Measurements from ENCODE around the gene CNTN4.

DNA sequence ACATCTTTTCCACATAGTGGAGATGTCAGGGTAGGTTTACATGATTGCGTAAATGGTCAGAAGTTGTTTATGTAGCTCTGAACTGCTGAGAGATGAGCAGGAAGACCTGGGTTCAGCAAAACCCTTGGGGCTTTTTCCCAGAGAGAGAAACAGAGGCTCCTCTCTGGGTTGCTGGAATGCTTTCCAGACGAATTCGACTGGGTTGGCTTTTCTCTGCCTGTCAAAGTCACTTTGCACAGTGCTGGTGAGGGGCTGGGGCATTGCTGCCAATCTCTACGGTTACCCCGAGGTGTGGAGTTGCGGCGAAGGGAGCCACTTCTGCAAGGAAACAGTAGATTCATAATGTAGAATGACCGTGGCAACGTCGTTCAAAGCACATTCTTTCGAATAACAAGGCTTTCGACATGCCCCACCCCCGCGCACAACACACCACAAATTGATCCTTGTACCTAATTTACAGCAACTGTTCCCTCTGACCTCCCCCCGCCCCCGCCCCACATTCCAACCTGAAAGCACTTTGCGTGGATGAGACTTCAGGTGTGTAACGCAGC, 950 bp upstream of the CNTN4 start:
- TF ChIP-seq, protein P1, sequence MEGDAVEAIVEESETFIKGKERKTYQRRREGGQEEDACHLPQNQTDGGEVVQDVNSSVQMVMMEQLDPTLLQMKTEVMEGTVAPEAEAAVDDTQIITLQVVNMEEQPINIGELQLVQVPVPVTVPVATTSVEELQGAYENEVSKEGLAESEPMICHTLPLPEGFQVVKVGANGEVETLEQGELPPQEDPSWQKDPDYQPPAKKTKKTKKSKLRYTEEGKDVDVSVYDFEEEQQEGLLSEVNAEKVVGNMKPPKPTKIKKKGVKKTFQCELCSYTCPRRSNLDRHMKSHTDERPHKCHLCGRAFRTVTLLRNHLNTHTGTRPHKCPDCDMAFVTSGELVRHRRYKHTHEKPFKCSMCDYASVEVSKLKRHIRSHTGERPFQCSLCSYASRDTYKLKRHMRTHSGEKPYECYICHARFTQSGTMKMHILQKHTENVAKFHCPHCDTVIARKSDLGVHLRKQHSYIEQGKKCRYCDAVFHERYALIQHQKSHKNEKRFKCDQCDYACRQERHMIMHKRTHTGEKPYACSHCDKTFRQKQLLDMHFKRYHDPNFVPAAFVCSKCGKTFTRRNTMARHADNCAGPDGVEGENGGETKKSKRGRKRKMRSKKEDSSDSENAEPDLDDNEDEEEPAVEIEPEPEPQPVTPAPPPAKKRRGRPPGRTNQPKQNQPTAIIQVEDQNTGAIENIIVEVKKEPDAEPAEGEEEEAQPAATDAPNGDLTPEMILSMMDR (IDR thresholded peaks at IDR 0.05 in 8 of 11, conservative IDR thresholded peaks at IDR 0.05 in 3 of 11) = no peak
- no peak for TF ChIP-seq POLR2AphosphoS5 (IDR thresholded peaks at IDR 0.05)
- no peak for TF ChIP-seq POLR2A (IDR thresholded peaks at IDR 0.05)

All from spleen (tissue), 7 donors.